Measurements from ENCODE around the gene OVOL1. TPM values are rescaled to one million over a fixed set of nuclear protein-coding genes. Genes with fewer than 3 reads are reported as not detected.

OVOL1 gene
- total RNA-seq, 1 donor from 2014 or later, result under 0.01 TPM

GRCh38 chr11:65777241-65777640 is 9.6 kb upstream of the OVOL1 start:
- no peak for FAIRE-seq
- no peak for DNase-seq (ENCODE audit: low spot score in 2 of 2)

DNA sequence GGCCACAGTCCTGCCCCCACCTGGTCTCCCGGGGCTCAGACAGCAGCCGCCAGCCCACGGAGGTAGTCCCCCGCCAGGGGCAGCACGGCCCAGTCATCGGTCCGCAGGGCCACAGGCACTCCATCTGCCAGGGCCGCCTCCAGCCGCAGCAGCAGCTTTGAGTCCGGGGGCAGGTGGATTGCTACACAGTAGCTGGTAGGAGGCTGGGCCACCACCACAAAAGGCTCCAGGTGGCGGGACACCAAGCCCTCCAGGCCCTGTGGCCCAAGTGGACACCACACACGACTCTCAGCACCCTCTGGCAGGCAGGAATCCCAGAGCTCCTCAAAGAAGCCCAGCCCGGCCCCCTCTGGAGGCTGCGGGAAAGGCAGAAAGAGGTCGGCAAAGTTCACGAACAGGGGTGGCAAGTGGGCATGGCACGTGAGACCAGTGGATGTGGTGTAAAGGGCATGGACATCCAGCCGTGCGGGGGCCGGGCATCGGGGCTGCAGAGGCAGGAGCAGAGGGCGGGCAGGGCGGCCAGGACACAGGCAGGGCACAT is 9.0 kb upstream of the OVOL1 start:
- FAIRE-seq, result no peak
- DNase-seq (ENCODE audit: low spot score in 2 of 2), result no peak

GRCh38 chr11:65778431-65778900 is 8.4 kb upstream of the OVOL1 start:
- FAIRE-seq (no peak), DNase-seq (ENCODE audit: low spot score in 2 of 2) (no peak)

GRCh38 chr11:65778901-65779668 is 7.8 kb upstream of the OVOL1 start:
- no peak for FAIRE-seq

DNA sequence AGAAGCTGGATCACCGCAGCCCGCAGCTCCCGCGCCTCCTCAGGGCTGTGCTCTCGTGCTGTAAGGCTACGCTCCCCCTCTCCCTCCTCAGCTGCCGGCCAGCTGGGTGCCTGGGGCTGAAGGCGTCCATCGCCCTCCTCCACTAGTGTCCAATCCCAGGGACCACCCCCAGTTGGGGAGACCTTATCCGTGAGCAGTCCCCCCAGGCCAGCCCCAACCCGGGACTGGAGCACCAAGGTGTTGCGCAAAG is 7.3 kb upstream of the OVOL1 start:
- FAIRE-seq (no peak), DNase-seq (ENCODE audit: low spot score in 2 of 2) (no peak)

More at GRCh38 chr11:65778901-65779668, 7.8 kb upstream of the OVOL1 start:
- DNase-seq (ENCODE audit: low spot score in 2 of 2), result no peak

DNA sequence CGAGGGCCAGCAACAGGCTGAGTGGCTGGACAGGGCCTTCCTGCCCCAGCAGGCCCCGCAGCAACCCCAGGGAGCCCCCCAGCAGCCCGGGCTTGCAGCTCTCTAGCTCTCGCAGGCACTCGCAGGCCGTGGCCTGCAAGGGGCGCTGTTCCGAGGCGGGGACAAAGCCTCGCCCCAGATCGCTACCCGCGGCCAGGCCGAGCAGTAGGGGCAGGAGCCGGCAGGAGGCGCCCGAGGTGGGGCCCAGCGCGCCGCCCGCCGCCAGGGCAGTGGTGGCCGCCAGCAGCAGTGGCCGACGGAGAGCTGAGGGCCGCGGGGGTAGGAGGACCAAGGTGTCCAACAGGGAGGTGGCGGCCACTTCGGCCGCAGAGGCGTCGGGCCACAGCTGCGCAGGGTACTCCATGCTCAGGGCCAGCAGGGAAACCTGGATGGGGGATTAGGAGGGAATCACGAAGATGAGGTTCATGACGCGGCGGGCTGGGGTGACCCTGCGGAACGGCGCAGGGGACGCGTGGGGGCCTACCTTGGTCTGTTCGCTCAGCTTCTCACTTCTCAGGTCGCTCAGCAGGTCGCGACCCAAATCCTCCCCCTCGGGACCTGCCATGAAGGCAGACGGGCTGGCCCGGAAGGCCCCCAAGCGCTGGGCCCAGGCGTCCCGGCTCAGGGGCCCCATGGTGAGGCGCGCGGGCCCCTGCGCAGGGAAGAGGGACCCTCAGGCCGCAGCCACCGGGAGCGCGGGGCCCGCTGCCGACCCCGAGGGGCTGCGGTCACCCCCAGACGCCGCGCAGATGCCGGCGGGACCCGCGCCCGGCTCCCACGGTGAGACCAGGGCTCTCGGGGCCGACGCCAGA is 6.7 kb upstream of the OVOL1 start:
- DNase-seq (ENCODE audit: low spot score in 2 of 2) (peak; percentile 81 to 86), FAIRE-seq (no peak)

DNA sequence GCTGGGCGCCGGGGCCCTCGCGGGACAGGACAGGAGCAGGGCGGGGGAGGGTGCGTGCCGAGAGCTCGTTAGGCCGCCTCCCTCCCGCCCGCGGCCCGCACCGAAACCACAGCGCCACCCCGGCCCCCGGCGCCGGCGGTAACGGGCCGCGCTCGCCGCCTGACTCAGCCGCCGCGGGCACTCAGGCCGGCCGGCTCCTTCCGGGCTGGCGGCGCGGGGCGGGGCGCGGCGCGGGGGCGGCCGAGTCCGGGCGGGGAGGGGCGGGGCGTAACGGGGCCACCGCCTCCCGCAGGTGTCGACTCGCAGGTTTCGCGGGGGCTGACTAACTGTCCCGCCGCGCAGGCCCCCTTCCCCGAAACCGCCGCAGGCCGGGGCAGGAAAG is 6.1 kb upstream of the OVOL1 start, which contains the start of gene AP5B1:
AP5B1 (minus strand) TSS at position 207 of the 382 bp plus-strand sequence. CDS start 385 bp downstream, outside the sequence.
- DNase-seq (ENCODE audit: low spot score in 2 of 2) (peak; percentile 87 to 91), FAIRE-seq (no peak)

DNA sequence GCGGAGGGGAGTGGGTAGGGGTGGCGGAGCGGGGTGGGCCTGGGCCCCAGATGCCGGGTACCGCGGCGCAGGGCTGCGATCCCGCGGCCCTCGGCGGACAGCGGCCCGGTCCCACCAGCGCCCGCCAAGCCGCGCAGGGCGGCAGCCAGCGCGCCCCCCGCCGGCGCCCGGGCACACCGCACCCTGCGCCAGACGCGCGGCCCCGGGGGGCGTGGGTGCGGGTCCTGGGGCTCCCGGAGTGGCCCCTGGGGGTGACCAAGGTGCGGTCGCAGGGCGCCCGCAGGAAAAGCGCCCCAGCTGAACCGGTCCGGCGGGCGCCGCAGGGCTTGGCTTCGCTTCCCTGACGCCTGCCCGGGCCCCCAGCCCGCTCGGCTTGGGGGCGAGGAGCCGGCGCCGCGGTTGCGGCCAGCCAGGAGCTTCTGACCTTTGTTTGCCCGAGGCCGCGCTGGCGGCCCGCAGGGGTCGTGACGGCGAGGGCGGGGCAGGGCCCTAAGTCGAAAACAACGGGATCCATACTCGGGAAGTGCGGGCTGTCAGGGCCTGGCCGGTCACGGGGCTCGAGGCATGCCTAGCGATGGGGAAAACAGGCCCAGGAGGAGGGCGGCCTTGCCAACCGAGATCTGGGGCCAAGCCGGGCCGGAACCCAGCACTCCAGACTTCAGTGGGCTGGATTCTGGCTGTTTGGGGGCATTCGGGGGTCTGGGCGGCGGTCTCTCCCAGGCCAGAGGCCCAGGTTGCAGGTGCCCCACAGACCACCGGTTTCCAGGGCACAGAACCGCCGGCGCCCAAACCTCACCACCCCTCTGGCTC is 5.5 kb upstream of the OVOL1 start:
- FAIRE-seq (no peak), DNase-seq (ENCODE audit: low spot score in 2 of 2) (no peak)

GRCh38 chr11:65781962-65782815 is 4.7 kb upstream of the OVOL1 start:
- FAIRE-seq (no peak), DNase-seq (ENCODE audit: low spot score in 2 of 2) (no peak)

DNA sequence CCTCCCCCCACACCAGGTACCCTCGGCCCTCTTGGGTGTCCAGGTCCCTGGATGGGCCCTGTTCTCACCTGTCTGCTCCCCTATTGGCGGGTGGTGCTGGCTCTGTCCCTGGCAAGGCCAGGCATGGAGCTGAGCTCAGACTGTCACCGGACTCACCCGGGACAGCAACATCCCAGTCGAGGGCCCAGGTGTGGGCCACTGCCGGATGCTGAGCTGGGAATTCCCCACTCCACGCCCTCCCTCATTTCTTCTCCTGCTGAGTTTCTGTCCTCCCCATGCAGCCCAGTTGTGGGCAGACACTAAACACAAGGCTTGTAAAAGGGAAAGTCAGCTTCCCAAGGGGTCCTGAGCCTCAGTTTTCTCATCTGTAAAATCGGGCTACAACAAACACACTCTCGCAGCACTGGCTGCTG is 4.0 kb upstream of the OVOL1 start:
- DNase-seq (ENCODE audit: low spot score in 2 of 2), result no peak
- FAIRE-seq, result no peak

DNA sequence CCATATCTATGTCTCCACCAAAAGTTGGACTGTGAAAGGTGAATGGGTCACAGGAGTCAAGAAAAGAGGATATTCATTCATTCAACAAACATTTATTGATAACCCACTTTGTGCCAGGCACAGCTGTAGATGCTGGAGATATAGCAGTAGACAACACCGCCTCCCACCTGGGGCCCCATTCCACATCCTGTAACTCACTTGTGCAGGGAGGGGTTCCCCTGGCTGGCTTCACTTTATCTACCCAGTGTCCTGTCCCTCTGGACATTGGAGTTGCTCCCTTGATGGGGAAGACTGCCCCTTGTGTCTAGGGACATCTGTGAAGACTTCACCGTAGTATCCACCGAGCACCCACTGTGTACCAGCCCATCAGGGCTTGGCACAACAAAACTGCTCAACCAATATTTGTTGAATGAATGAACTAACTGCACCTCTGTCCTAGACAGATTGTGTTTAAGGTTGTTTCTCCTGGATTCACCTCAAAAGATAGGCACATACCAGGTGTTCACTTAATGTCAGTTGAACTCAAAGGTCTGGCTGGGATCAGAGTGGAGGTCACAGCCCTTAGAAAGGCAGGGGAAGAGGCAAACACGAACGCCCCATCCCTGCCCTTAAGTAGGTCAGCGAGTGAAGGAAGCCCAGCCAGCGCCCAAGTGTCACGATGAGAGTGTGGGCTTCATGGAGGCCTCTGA is 1.4 kb upstream of the OVOL1 start:
- DNase-seq (ENCODE audit: low spot score in 2 of 2) (no peak), FAIRE-seq (no peak)

- FAIRE-seq (no peak), DNase-seq (ENCODE audit: low spot score in 2 of 2) (no peak)
Observed at GRCh38 chr11:65786008-65786785, 666 bp upstream of the OVOL1 start.

DNA sequence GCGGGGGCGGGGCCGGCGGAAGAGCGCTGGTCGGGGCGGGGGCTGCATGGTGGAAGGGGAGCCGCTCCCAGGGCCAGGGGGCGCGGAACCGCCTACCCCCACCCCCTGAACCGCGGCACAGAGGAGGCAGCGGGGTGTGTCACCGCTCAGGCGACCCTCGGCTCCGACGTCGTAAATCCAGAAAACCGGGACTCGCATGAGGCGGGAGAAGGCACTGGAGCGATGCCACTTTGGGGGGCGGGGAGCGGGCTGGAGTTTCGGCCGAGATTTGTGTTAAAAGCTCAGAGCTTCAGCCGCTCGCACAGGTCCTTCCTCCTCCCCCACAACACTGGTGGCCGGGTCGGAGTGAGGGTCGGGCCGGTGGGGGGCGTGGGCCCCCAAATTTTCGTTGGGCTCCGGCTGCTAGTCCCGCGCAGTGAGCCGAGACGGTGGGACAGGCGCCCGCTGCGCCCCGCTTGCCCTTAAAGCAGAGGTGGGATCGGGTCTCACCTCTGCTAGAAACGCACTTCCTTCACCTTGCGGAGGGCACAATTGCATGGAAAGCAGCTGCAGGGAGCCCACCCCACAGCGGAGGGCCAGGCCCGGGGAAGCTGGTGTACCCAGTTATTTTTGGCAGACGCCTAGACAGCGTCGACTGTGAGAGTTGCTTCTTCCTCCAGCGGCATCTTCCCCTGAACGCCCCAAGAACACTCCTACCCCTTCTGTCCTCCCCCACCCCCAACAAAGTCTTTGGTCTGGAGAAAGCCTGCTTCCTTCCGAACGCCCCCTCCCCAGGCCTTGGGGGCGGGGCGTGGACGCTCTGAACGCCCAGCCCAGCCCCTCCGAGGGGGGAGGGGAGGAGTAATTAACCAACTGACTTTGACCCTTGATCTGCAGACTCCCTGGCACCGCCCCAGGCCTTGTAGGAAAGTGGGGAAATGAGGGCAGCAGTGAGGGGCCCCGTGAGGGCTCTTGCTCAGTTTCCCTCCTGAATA is 1.1 kb downstream of the OVOL1 start:
- DNase-seq (ENCODE audit: low spot score in 2 of 2), result no peak
- no peak for FAIRE-seq

GRCh38 chr11:65788821-65789220 is 2.0 kb downstream of the OVOL1 start:
- FAIRE-seq (no peak), DNase-seq (ENCODE audit: low spot score in 2 of 2) (no peak)

GRCh38 chr11:65789230-65790103 is 2.6 kb downstream of the OVOL1 start:
- no peak for DNase-seq (ENCODE audit: low spot score in 2 of 2)
- FAIRE-seq, result no peak

Measured in frontal cortex (tissue), 4 donors.